GF-D8 (cell line): ENCODE data around the gene USP24.

Experiments used
- DNase-seq: peaks from one replicate; lab custom pipeline; 2025; lab: John Stamatoyannopoulos, UW

Gene USP24

DNA sequence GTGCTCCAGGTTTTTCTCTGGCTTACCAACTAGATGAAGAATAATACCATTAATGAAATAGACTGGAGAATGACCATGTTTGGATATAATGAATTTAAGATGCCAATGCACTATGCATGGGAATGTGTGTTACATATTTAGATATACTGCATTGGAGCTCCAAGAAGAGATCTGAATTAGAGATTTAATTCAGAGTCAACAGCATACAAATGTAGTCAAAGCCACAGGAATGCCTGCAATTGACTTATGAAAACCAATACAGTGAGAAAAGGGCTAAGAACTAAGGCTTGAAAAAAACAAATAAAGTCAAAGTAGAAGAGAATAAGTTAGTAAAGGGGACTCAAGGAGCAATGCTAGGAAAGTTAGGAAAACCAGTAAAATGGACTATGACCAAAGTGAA lies 59.1 kb downstream of the USP24 start:
- no peak for DNase-seq

DNA sequence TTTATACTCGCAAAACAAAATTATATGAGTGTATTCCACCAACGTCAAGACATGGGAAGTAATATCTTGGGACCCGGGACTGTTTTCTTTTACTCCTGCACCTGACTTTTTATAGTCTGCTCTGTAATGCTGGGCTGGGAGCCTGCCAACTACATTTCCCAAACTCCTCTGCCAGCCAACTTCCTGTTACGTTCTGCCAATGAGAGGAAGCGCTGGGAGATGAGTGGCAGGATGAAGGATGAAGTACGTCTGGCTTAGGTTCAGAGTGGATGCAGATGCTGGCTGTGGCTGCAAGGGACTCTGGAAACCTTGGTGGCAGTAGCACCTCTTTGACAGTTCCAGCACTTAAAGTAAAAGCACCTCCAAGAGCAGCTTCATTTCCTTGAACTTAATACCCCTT lies 59.6 kb downstream of the USP24 start:
- DNase-seq, result no peak

- DNase-seq, result no peak
Measured at GRCh38 chr1:55154616-55155015, 60.5 kb downstream of the USP24 start.

DNA sequence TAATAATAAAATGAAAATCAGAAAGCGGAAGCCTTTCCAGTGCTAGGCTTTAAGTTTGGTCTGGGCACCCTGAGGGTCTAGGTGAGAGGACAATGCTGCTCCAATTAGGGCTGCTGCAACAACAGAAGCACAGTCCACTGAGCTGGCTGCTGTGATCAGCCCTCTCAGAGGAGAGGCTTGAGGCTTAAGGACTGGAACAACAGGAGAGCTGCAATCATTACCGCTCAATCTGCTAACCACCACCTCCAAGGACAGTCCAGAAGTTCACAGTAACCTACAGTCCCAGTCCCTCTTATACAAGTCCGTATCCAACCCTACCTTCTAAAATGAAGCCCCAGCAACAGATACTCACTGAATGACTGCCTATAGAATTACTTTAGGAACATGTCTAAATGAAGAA lies 62.1 kb downstream of the USP24 start:
- no peak for DNase-seq

DNA sequence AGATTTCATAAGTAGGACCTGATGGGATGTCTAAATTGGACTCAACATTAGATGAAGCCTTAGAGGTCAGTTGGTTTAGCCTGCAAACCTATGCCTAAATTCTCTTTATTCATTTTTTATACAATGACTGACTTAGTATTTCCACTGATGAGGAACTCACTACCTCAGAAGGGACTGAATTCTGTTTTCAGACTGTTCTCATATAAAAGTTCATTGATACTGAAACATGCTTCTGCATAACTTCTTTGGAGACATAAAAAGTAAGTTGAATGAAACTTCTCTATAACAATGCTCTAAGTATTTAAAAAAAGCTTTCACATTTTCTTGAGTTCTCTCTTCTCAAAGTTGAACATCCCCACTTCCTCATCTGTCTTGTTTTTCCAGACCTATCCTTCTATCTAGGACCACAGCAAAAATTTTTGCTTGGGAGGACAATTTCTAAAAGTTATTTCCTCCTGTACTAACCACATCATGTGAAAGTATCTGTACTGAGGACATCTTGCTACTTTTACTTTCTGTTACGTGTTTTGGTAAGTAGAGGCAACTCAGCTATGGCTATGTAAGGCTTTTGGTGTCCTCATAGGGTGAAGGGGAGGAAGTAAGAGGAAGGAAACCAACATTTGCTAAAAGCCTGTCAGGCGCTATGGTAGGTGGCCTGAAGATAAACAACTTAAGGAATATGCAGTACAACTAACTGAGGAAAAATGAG lies 64.1 kb downstream of the USP24 start:
- no peak for DNase-seq

- DNase-seq, result no peak
Measured at GRCh38 chr1:55148676-55149075, 66.5 kb downstream of the USP24 start.

DNA sequence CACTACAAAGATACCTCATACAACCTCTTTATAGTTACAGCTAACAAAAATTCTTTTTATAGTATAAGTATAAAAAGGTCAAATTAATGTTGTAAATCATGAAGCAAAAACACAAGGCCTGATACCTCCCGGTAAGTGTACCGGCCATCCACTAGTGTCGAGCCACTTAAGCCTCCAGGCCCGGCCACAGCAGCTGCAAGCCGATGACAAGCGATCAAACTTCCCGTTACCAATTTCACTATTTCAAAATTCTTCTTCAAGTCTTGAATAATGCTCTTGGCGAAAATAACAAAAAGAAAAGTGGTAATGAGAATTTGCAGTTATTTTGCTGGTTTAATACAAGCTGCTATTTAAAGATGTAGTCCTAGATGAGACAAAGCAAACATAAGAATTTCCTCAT lies 67.6 kb downstream of the USP24 start:
- DNase-seq, result no peak

DNA sequence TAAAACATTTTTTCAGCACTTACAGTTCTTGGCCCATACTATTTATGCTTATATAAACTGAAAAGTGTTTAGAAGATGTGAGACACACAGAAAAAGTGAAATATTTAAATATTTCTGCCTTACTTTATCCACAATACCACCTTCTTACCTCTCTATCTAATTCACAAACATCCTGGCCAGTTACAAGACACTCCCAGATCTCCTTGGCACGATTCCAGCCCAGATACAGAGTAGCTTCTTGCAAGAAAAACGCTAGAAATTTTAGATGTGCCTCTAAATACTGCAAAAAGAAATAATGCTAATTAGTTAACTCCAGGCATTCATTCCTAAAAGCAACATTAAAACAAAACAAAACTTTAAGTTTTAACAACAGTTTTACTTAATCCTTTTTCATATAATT lies 68.4 kb downstream of the USP24 start:
- no peak for DNase-seq

GRCh38 chr1:55144886-55145285 lies 70.3 kb downstream of the USP24 start:
- no peak for DNase-seq

GRCh38 chr1:55143684-55144083 lies 71.5 kb downstream of the USP24 start:
- DNase-seq, result no peak

DNA sequence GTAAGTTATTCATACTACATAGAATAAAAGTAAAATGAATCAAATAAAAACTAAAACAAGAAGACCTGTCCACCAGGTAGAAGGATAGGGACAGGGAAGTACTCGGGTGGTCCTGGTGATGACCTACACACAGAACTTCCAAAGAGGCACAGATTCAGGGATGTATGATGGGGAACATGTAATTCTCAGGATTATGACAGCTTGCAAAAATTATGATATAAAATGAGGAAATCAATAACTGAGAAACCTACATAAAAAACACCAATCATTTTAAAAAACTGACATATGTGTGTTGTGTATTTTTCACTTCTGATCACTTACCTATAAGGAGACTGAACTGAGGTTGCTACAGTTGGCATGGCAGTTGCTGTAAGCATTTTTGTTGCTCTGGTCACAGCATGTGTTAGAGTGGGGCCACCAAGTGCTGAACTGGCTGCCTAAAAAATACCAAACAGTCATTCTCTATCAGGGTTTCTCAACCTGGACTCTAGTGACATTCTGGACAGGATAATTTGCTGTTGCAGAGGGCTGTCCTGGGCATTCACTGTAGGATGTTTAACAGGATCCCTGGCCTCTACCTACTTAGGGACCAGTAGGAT lies 73.8 kb downstream of the USP24 start:
- DNase-seq, result no peak

DNA sequence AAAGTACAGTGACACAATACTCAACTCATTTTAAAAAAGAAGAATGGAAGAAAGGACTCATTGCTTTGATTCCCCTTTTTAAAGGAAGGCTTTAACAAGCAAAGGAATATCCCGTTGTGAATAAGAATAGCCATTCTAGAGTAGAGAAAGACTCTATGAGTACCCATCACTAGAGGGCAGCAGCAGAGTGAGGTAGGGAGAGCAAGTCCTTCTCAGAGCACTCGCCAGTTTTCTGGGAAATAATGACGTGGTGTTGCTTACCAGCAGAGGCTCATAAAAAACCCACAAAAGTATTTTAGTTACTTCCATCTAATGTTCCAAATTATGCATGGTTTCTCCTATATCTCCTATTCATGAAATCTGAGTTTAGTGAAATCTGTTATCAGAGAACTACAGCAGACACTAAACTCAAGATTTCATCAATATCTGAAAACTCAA lies 74.6 kb downstream of the USP24 start:
- DNase-seq, result peak; percentile 81

GRCh38 chr1:55140137-55140536 lies 75.0 kb downstream of the USP24 start:
- DNase-seq, result no peak

GRCh38 chr1:55138823-55139222 lies 76.3 kb downstream of the USP24 start:
- DNase-seq, result no peak

DNA sequence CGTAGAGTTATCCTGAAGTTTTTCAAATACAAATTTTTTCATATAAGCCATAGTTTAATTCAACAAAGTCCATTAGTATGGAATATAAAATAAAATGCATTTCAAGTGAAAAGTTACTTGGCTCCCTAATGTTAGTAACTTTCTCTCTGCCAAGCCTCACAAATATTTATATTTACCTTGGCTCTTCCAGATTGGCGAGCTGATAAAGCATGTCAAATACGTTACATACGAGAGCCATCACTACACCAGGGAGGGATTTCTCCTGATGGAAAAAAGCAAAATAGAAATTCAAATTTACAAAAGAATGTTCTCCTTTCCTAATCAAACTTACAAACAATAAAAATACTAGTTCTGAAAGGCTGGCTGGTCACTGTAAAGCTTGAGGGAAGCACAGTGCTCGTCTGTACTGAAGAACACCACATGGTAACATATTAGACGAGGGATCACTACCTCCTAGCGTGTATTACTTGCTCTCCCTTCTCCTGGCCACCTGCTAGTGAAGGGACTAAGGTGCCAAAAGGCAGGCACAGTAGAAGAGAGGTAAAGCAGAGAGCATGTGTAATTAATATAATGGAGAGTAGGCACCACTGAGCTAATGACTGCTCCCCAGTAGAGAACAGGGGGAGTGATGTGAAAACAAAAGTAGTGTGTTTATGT lies 80.9 kb downstream of the USP24 start:
- DNase-seq, result no peak

- no peak for DNase-seq
Measured at GRCh38 chr1:55131801-55132200, 83.4 kb downstream of the USP24 start.

GRCh38 chr1:55131218-55131617 lies 83.9 kb downstream of the USP24 start:
- DNase-seq, result no peak

DNA sequence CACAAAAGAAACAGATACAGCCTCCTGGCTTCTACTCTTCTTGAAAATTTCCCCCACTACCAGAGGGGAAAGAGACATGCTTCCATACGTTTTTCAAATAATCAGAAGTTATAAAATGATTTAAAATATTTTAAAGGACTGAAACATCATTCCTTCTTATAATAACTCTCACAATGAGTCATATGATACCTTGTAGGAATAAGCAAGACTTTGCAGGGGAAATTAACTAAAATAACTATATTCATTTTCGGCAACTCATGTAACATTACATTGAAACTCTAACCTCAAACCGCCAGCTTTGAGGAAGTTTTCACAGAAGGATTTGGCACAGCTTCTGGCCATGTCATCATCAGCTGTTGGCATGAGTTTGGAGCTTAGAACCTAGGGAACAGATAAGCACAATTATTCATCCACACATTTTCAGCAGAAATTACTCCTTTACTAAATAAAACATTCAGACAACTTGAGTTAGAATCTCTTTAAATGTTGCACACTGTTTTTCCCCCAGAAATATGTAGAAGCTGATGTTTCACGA lies 85.9 kb downstream of the USP24 start:
- DNase-seq, result peak; percentile 77

- no peak for DNase-seq
Measured at GRCh38 chr1:55128418-55128995, 86.7 kb downstream of the USP24 start.

DNA sequence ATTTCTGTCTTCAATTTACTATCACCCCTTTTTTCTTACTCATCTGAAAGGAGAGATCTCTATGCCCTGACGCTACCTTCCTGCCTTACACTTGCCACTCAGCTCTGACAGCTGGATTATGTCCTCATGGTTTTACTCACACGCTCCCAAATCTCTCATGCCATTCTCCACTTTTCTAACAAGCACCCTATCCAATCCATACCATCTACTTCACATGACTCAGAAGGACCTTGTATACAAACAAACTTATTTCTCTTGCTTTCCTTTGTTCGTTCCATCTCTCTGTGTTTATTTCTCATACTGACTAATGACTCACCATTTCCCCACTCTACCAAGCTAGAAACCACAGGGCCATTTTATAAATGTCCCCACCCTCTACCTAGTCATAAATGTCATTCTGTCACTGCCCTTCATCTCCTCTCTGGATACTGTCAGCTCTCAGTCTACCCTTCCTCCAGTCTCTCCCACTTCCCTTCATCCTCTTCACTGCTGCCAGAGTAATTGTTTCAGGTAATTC lies 87.3 kb downstream of the USP24 start:
- no peak for DNase-seq

GRCh38 chr1:55124470-55124869 lies 90.7 kb downstream of the USP24 start:
- DNase-seq, result no peak

DNA sequence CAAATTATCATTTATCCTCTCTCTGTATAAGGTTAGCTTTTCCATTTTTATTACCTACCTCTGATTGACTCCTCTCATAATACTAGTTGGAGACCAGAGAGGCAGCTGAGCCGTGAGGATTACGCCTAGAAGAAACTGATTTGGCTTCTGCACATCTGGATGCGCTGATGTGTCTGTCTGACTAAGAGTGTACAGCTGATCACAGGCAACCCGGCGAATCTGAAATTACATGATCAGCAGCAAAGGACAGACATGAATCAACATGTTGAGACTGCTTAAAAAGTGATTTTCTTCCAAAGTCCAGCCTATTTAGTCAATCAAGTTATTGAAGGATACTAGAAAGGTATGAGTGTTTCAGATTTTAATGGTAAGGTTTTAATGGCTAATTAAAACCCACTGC lies 94.6 kb downstream of the USP24 start:
- DNase-seq, result no peak
